CD4-positive, alpha-beta T cell (primary cell): ENCODE data around the gene AP4E1. TPM values are rescaled to one million over a fixed set of nuclear protein-coding genes. Genes with fewer than 3 reads are reported as not detected.

Experiments
- ATAC-seq: fragments of 200-7000 bp; cut with Tn5 transposase; one replicate; pipeline ENCODE4 v1.10.0; 2022; ENCODE audit warnings: mild to moderate bottlenecking; ENCODE audit not compliant: poor library complexity
- CTCF ChIA-PET: fragments of 350-600 bp; sonication (Branson Sonifier 250); formaldehyde crosslinking; loops from one replicate; lab custom pipeline; 2021; ENCODE audit warnings: antibody characterized with exemption, inconsistent platforms; lab: Charles Lee
- POLR2A ChIA-PET: fragments of 350-600 bp; sonication (Branson Sonifier 250); formaldehyde crosslinking; loops from one replicate; lab custom pipeline; 2021; ENCODE audit warnings: antibody characterized with exemption, inconsistent platforms; lab: Charles Lee
- DNase-seq, 14 experiments: peaks; one replicate each; pipeline ENCODE4 v3.0.0-alpha.2; 2013 to 2020; ENCODE audit warnings: mixed read lengths in 2 of 14
- H3K27ac ChIP-seq, 2 donors: one replicate each; pipeline versions ENCODE4 v1.5.1 to v1.7.0; 2013; ENCODE audit warnings: low read length in 2 of 2, low read depth in 1 of 2, mild to moderate bottlenecking in 1 of 2
- H3K27me3 ChIP-seq, 2 experiments: 1 replicate in 1 of 2; 2 replicates in 1 of 2; pipeline versions ENCODE4 v1.6.1 to v1.7.0; 2013; ENCODE audit warnings: low read length in 2 of 2, control low read depth in 1 of 2, mild to moderate bottlenecking in 1 of 2, moderate library complexity in 1 of 2; ENCODE audit not compliant: insufficient read depth in 2 of 2, control insufficient read depth in 1 of 2
- H3K36me3 ChIP-seq: one replicate; pipeline ENCODE4 v1.6.1; 2013; ENCODE audit warnings: low read length, control low read depth; ENCODE audit not compliant: insufficient read depth
- H3K4me1 ChIP-seq: one replicate; pipeline ENCODE4 v1.6.1; 2013; ENCODE audit warnings: low read length, control low read depth; ENCODE audit not compliant: insufficient read depth
- H3K4me3 ChIP-seq: one replicate; pipeline ENCODE4 v1.5.1; 2013; ENCODE audit warnings: mild to moderate bottlenecking, low read length, moderate library complexity
- H3K9me3 ChIP-seq, 2 experiments: 1 replicate in 1 of 2; 2 replicates in 1 of 2; pipeline versions ENCODE4 v1.6.1 to v1.7.0; 2013; ENCODE audit warnings: low read length in 2 of 2, mild to moderate bottlenecking in 2 of 2, control low read depth in 1 of 2, moderate library complexity in 1 of 2; ENCODE audit not compliant: control insufficient read depth in 1 of 2, insufficient read depth in 1 of 2
- H3K27ac Mint-ChIP-seq: one replicate; pipeline ENCODE4 v1.8.0; 2020; ENCODE audit warnings: mixed read lengths
- H3K27me3 Mint-ChIP-seq: one replicate; pipeline ENCODE4 v1.8.0; 2021; ENCODE audit warnings: mixed read lengths
- H3K36me3 Mint-ChIP-seq: one replicate; pipeline ENCODE4 v1.8.0; 2021; ENCODE audit warnings: low read depth, mixed read lengths
- H3K4me1 Mint-ChIP-seq: one replicate; pipeline ENCODE4 v1.8.0; 2021; ENCODE audit warnings: low read depth, mixed read lengths
- H3K4me3 Mint-ChIP-seq: one replicate; pipeline ENCODE4 v1.8.0; 2020; ENCODE audit warnings: mild to moderate bottlenecking, mixed read lengths
- H3K9me3 Mint-ChIP-seq: one replicate; pipeline ENCODE4 v1.8.0; 2020; ENCODE audit warnings: mixed read lengths
- intact Hi-C, 2 experiments: fragments of 100-400 bp; cut with DNase I in 1 of 2; cut with micrococcal nuclease in 1 of 2; formaldehyde crosslinking; loops; one replicate each; pipeline versions ENCODE4 v1.15.1 to v1.9.0; 2023 to 2025; cut with DNase I, micrococcal nuclease
- total RNA-seq, 174 experiments: library from RNA in 2 of 174; stranded (reverse) in 2 of 174; gene quantifications; one replicate each; pipeline ENCODE4 v1.2.3 and lab custom pipeline; 2021 to 2026
- TF ChIP-seq, protein P1 (sequence below): fragments of 200-600 bp; IDR thresholded peaks from one replicate; pipeline ENCODE4 v1.8.0; 2022; ENCODE audit warnings: antibody characterized with exemption, mild to moderate bottlenecking

The AP4E1 gene
- total RNA-seq, 2 experiments from 2014 or later = 6.3 to 6.6 TPM

DNA sequence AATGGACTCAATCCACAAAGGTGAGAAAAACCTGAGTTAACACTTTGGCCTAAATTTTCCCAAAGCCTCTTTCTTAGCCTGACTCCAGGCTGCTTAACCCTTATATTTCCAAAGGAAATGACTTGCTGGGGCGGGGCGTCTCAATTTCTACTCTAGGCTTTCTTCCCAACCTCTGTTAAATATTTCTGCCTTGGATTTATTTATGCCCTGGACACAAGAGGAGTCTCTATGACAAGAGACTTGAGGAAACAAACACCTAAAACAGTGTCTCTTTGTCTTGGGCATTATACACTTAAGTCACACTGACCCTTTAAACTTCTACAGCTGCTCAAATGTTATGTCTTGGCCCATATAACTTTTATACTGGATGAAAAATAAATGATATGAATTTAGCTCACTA lies 28.3 kb upstream of the AP4E1 start:
- Mint-ChIP-seq H3K4me1 (peaks cover 14% of the 10 kb centered on the region), H3K9me3 (no peaks in the 10 kb centered on the region), H3K4me3 (no peak overlapping the region), H3K27ac (peak overlapping the region; percentile 21), H3K27me3 (no peaks in the 10 kb centered on the region), H3K36me3 (no peaks in the 10 kb centered on the region)
- H3K4me3 ChIP-seq = no peak overlapping the region
- H3K36me3 ChIP-seq = no peaks in the 10 kb centered on the region
- H3K9me3 ChIP-seq = no peaks in the 10 kb centered on the region
- ChIA-PET POLR2A (no interaction called here), CTCF (no interaction called here)
- no peaks in the 10 kb centered on the region for H3K27me3 ChIP-seq
- H3K27ac ChIP-seq = no peak overlapping the region
- intact Hi-C loops = loop anchor here in 1 of 2 experiments (5.0 kb wide), 1 partner anchor 113 kb away; the partner anchor contains the start of gene SPPL2A
- TF ChIP-seq, protein P1, sequence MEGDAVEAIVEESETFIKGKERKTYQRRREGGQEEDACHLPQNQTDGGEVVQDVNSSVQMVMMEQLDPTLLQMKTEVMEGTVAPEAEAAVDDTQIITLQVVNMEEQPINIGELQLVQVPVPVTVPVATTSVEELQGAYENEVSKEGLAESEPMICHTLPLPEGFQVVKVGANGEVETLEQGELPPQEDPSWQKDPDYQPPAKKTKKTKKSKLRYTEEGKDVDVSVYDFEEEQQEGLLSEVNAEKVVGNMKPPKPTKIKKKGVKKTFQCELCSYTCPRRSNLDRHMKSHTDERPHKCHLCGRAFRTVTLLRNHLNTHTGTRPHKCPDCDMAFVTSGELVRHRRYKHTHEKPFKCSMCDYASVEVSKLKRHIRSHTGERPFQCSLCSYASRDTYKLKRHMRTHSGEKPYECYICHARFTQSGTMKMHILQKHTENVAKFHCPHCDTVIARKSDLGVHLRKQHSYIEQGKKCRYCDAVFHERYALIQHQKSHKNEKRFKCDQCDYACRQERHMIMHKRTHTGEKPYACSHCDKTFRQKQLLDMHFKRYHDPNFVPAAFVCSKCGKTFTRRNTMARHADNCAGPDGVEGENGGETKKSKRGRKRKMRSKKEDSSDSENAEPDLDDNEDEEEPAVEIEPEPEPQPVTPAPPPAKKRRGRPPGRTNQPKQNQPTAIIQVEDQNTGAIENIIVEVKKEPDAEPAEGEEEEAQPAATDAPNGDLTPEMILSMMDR = no peak
- ATAC-seq (no peak), DNase-seq (no peak)
- peaks cover 30% of the 10 kb centered on the region for H3K4me1 ChIP-seq

DNA sequence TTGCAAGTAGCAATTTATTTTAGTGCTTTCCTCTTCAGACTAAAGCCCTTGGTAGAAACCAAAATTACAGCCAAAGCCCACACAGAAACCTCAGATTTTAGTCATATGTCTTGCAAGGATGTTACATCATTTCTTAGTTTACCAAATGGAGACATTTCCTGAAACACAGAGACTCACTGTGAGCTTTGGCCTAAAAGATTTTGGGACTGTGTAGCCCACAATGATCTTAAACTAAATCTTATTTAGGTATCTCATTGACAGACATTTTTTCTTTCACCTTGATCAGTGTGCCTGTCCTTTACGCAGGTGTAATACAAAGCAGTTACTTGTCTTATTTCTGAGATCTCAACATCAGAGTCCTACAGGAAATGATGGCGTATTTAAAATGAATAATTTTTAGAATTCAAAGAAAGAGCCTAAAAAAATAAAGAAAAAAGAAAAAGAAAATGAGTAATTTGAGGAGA lies 27.8 kb upstream of the AP4E1 start:
- TF ChIP-seq, protein P1 = no peak
- no peak overlapping the region for H3K27ac ChIP-seq
- H3K9me3 ChIP-seq = no peaks in the 10 kb centered on the region
- DNase-seq (peak in 2 of 14 experiments; percentile 40 to 59), ATAC-seq (no peak)
- peaks cover 15% of the 10 kb centered on the region for H3K4me1 Mint-ChIP-seq
- no peaks in the 10 kb centered on the region for H3K27me3 Mint-ChIP-seq
- ChIA-PET POLR2A (no interaction called here), CTCF (no interaction called here)
- H3K4me1 ChIP-seq = peaks cover 33% of the 10 kb centered on the region
- H3K27ac Mint-ChIP-seq = peak overlapping the region; percentile 21
- H3K36me3 Mint-ChIP-seq = no peaks in the 10 kb centered on the region
- H3K36me3 ChIP-seq = no peaks in the 10 kb centered on the region
- H3K27me3 ChIP-seq = no peaks in the 10 kb centered on the region
- H3K4me3 Mint-ChIP-seq = no peak overlapping the region
- no peaks in the 10 kb centered on the region for H3K9me3 Mint-ChIP-seq
- H3K4me3 ChIP-seq = no peak overlapping the region
- intact Hi-C loops = loop anchor here in 1 of 2 experiments (5.0 kb wide), 1 partner anchor 113 kb away; the partner anchor contains the start of gene SPPL2A

DNA sequence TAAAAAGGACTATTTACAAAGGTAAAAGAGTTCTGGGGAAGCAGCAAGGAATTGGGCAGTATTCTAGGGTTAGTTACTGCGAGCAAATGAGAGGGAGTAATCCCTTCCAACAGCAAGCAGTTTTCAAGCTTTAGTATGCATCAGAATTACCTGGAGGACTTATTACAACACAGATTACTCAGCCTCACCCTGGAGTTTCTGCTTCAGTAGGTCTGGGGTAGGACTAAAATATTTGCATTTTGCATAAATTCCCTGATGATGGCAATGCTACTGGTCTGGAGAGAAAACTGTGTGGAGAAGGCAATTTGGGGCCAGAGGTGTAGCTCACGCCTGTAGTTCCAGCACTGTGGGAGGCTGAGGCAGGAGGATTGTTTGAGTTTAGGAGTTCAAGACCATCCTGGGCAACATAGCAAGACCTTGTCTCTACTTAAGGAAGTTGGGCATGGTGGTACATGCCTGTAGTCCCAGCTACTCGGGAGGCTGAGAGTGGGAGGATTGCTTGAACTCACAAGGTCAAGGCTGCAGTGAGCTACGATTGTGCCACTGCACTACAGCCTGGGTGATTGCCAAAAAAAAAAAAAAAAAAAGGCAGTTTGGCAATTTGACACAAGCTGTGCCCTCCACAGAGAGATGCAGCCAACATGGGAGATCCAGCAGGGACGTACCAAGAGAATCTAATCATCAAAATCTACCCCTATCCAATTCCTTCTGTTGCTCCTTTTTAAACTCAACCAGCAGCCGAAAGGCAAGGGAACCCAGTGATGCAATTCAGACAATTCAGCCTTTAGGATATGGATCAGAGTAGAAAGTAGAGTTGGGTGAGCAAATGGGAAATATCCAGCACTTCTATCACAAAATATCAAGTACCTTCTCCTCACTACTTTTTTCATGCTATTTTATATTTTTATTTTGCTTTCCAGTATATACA lies 27.1 kb upstream of the AP4E1 start:
- H3K36me3 ChIP-seq = no peaks in the 10 kb centered on the region
- ChIA-PET CTCF (no interaction called here), POLR2A (no interaction called here)
- H3K27me3 Mint-ChIP-seq = no peaks in the 10 kb centered on the region
- DNase-seq (peak in 1 of 14 experiments; percentile 14), ATAC-seq (no peak)
- TF ChIP-seq, protein P1 = no peak
- H3K4me3 Mint-ChIP-seq = no peak overlapping the region
- no peak overlapping the region for H3K27ac Mint-ChIP-seq
- H3K4me1 ChIP-seq = peaks cover 31% of the 10 kb centered on the region
- H3K4me3 ChIP-seq = no peak overlapping the region
- intact Hi-C loops = loop anchor here in 1 of 2 experiments (5.0 kb wide), 1 partner anchor 114 kb away; the partner anchor contains the start of gene SPPL2A
- no peaks in the 10 kb centered on the region for H3K36me3 Mint-ChIP-seq
- no peak overlapping the region for H3K27ac ChIP-seq
- no peaks in the 10 kb centered on the region for H3K9me3 ChIP-seq
- H3K4me1 Mint-ChIP-seq = peaks cover 18% of the 10 kb centered on the region
- H3K9me3 Mint-ChIP-seq = no peaks in the 10 kb centered on the region
- H3K27me3 ChIP-seq = no peaks in the 10 kb centered on the region
